Measurements from ENCODE around the gene LRRC8C. TPM values are rescaled to one million over a fixed set of nuclear protein-coding genes. Genes with fewer than 3 reads are reported as not detected.

Gene LRRC8C
- total RNA-seq, 1 donor, result 2.2 TPM

DNA sequence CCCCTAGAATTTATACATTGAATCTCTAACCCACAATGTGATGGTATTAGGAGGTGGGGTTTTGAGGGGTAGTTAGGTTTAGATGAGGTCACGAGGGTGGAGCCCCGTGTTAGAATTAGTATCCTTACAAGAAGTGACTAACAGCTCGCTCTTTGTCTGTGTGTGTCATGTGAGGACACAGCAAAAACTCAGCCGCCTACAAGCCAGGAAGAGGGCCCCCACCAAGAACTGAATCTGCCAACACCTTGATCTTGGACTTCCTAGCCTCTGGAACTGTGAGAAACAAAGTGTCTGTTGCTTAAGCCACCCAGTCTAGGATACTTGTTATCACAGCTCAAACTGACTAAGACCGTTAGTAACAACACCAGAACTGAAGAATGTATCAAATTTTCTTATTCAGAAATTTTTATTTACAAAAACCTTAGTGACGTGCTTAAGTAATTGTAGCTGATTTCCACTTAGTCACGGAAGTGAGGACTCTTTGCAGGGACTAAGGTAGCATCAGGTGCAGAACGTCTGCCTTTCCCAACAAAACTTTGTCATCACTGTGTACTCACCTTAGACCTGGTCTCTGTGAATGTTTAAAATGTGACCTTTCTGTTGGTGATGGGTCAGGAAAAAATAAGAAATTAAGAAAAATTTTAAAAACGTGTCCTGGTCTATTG lies 24.5 kb upstream of the LRRC8C start:
- TF ChIP-seq, protein P1, sequence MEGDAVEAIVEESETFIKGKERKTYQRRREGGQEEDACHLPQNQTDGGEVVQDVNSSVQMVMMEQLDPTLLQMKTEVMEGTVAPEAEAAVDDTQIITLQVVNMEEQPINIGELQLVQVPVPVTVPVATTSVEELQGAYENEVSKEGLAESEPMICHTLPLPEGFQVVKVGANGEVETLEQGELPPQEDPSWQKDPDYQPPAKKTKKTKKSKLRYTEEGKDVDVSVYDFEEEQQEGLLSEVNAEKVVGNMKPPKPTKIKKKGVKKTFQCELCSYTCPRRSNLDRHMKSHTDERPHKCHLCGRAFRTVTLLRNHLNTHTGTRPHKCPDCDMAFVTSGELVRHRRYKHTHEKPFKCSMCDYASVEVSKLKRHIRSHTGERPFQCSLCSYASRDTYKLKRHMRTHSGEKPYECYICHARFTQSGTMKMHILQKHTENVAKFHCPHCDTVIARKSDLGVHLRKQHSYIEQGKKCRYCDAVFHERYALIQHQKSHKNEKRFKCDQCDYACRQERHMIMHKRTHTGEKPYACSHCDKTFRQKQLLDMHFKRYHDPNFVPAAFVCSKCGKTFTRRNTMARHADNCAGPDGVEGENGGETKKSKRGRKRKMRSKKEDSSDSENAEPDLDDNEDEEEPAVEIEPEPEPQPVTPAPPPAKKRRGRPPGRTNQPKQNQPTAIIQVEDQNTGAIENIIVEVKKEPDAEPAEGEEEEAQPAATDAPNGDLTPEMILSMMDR (IDR thresholded peaks at IDR 0.05; ENCODE audit: extremely low read depth, low read depth, low read length), result no peak
- H3K4me1 ChIP-seq (ENCODE audit: insufficient read depth, low read length), result peaks cover 21% of the 10 kb centered on the region
- no peaks in the 10 kb centered on the region for H3K9me3 ChIP-seq (ENCODE audit: low read depth, low read length)
- DNase-seq (ENCODE audit: insufficient read length, low spot score, missing footprints), result peak; percentile 72
- no peak overlapping the region for H3K4me2 ChIP-seq (ENCODE audit: insufficient read depth, low read length)
- H4K20me1 ChIP-seq (ENCODE audit: insufficient read depth, low read length), result peaks cover 5% of the 10 kb centered on the region
- no peaks in the 10 kb centered on the region for H3K79me2 ChIP-seq (ENCODE audit: insufficient read depth, low read length)
- no peak overlapping the region for H3K4me3 ChIP-seq (ENCODE audit: insufficient read depth, low read length)
- no peaks in the 10 kb centered on the region for H3K36me3 ChIP-seq (ENCODE audit: insufficient read depth, low read length)
- H2AFZ ChIP-seq (ENCODE audit: low read length), result no peak overlapping the region
- H3K27me3 ChIP-seq (ENCODE audit: insufficient read depth, low read length), result no peaks in the 10 kb centered on the region
- no peak overlapping the region for H3K27ac ChIP-seq (ENCODE audit: low read depth, low read length)

DNA sequence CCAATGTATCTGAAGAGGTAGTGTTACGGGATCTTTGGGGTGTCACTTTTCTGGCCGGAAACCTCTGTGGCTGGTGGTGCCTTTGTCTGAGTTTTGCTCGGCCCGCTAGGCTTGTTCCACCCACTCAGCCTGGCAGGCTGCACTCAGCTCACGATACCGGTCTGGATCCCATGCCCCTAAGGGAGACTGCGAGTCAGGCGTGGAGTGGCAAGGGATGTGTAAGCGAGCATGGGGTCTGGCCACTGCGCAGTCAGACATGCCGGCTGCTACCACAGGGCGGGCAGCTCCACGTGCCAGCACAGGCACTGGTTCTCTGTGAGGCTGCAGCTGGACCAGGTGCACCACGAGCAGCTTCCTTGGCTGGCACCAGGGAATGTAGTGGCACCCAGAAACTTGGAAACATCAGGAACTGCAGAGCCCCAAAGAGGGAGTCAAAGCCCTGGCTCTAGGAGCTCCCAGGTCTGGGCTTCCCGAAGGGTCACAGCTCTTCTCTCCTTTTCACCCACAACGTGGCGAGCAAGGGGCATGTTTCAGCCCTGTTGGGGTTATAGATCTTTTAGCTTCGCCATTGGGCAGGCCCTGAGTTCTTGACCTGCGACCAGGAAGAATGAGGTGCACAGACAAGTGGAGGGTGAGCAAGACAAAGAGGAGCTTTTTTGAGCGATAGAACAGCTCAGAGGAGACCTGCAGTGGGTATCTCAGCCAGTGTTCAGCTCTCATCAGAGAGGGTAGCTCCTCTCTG lies 23.8 kb upstream of the LRRC8C start:
- peaks cover under 1% of the 10 kb centered on the region for H4K20me1 ChIP-seq (ENCODE audit: insufficient read depth, low read length)
- no peaks in the 10 kb centered on the region for H3K36me3 ChIP-seq (ENCODE audit: insufficient read depth, low read length)
- DNase-seq (ENCODE audit: insufficient read length, low spot score, missing footprints), result no peak
- no peaks in the 10 kb centered on the region for H3K27me3 ChIP-seq (ENCODE audit: insufficient read depth, low read length)
- H3K4me1 ChIP-seq (ENCODE audit: insufficient read depth, low read length), result peaks cover 14% of the 10 kb centered on the region
- H3K4me3 ChIP-seq (ENCODE audit: insufficient read depth, low read length), result no peak overlapping the region
- no peak overlapping the region for H3K27ac ChIP-seq (ENCODE audit: low read depth, low read length)
- H2AFZ ChIP-seq (ENCODE audit: low read length), result no peak overlapping the region
- no peaks in the 10 kb centered on the region for H3K9me3 ChIP-seq (ENCODE audit: low read depth, low read length)
- H3K4me2 ChIP-seq (ENCODE audit: insufficient read depth, low read length), result no peak overlapping the region
- H3K79me2 ChIP-seq (ENCODE audit: insufficient read depth, low read length), result no peaks in the 10 kb centered on the region
- TF ChIP-seq, protein P1 (IDR thresholded peaks at IDR 0.05; ENCODE audit: extremely low read depth, low read depth, low read length), result no peak

DNA sequence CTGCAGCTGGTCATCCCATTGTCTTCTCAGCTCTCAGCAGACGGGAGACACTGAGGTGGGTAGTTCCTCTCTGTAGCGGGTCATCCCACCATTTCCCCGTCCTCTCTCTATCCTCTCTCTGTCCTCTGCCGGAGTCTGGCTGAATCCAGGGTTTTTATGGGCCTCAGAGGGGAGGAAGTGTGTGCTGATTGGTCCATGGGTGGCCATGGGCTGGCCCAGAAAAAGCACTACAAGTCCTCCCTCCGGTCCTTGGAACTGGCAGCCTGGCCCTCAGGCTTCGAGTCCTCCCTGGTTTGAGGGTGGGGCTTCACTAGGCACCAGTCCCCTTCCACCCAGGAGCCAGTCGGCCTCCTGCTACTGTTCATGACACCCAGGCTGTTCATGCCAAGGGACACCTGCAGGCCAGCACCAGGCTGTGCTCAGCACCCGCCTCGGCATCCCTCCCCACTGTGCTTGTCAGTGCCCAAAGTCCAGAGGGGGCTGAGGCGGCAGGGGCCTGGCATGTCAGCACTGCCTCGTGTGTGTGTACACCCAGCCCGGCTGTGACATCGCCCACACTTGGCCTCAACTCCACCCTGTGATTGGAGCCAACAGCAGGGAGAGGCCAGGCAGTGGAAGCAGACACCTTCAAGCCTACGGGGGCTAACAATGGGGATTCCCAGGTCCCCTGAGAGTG lies 23.0 kb upstream of the LRRC8C start:
- Histone ChIP-seq H3K9me3 (ENCODE audit: low read depth, low read length) (no peaks in the 10 kb centered on the region), H2AFZ (ENCODE audit: low read length) (no peak overlapping the region), H3K36me3 (ENCODE audit: insufficient read depth, low read length) (no peaks in the 10 kb centered on the region), H3K27ac (ENCODE audit: low read depth, low read length) (no peak overlapping the region), H3K4me3 (ENCODE audit: insufficient read depth, low read length) (no peak overlapping the region), H3K4me2 (ENCODE audit: insufficient read depth, low read length) (no peak overlapping the region), H3K79me2 (ENCODE audit: insufficient read depth, low read length) (no peaks in the 10 kb centered on the region), H3K27me3 (ENCODE audit: insufficient read depth, low read length) (no peaks in the 10 kb centered on the region), H4K20me1 (ENCODE audit: insufficient read depth, low read length) (no peaks in the 10 kb centered on the region), H3K4me1 (ENCODE audit: insufficient read depth, low read length) (peaks cover 8% of the 10 kb centered on the region)
- TF ChIP-seq, protein P1 (IDR thresholded peaks at IDR 0.05; ENCODE audit: extremely low read depth, low read depth, low read length), result no peak
- no peak for DNase-seq (ENCODE audit: insufficient read length, low spot score, missing footprints)

Measured in osteoblast (primary cell).